Tibial nerve (tissue), 4 donors: ENCODE results near the gene SAP30BP. TPM values are rescaled to one million over a fixed set of nuclear protein-coding genes. Genes with fewer than 3 reads are reported as not detected.
A peak's percentile ranks its signal among the peaks of the same experiment; 100 is the strongest.

Experiments
- DNase-seq, 2 donors: peaks; one replicate each; pipeline ENCODE4 v3.0.0-alpha.2; 2019; ENCODE audit warnings: low spot score in 2 of 2
- H3K27ac ChIP-seq, 4 donors: fragments of 200-600 bp; sonication (generic) in 3 of 4; one replicate each; pipeline ENCODE4 v1.5.1; 2017 to 2019; ENCODE audit warnings: mild to moderate bottlenecking in 1 of 4
- H3K27me3 ChIP-seq, 2 donors: fragments of 200-600 bp; sonication (generic) in 1 of 2; one replicate each; pipeline versions ENCODE4 v1.5.1 to v1.6.0; 2017 to 2019
- H3K36me3 ChIP-seq, 3 donors: fragments of 200-600 bp; sonication (generic); one replicate each; pipeline ENCODE4 v1.5.1; 2018 to 2019
- H3K4me1 ChIP-seq, 4 donors: fragments of 200-600 bp; sonication (generic) in 3 of 4; one replicate each; pipeline ENCODE4 v1.5.1; 2017 to 2019
- H3K4me3 ChIP-seq, 4 donors: fragments of 200-600 bp; sonication (generic) in 3 of 4; one replicate each; pipeline ENCODE4 v1.5.1; 2017 to 2019; ENCODE audit warnings: mild to moderate bottlenecking in 1 of 4, moderate library complexity in 1 of 4
- H3K9me3 ChIP-seq, 4 donors: fragments of 200-600 bp; sonication (generic) in 3 of 4; one replicate each; pipeline ENCODE4 v1.5.1; 2017 to 2019
- CTCF ChIP-seq, 5 experiments: fragments of 200-600 bp in 3 of 5; fragments of 450-650 bp in 2 of 5; sonication (generic) in 3 of 5; IDR thresholded peaks; one replicate each; pipeline ENCODE4 v1.5.1; 2016 to 2019; ENCODE audit warnings: antibody characterized with exemption in 5 of 5, mild to moderate bottlenecking in 3 of 5, moderate library complexity in 2 of 5
- EP300 ChIP-seq, 2 donors: sonication (generic); formaldehyde crosslinking; IDR thresholded peaks; one replicate each; pipeline ENCODE4 v1.6.1; 2017; ENCODE audit warnings: antibody characterized with exemption in 2 of 2, mild to moderate bottlenecking in 1 of 2
- POLR2A ChIP-seq, 2 donors: fragments of 450-650 bp; IDR thresholded peaks; one replicate each; pipeline ENCODE4 v1.6.1; 2017; ENCODE audit warnings: antibody characterized with exemption in 2 of 2, mild to moderate bottlenecking in 2 of 2, moderate library complexity in 2 of 2
- WGBS, 2 donors: methylation state at CpG; one replicate each; pipeline ENCODE4 v1.1.5; 2018; 5-methylcytosine and 5-hydroxymethylcytosine counted together
- total RNA-seq, 4 donors: library from RNA; depleted of rRNA; stranded (reverse); fragments of >200 nt; gene quantifications; one replicate each; pipeline ENCODE4 v1.1.0, GENCODE V29; 2016

Gene SAP30BP
- total RNA-seq, 4 donors from 2014 or later = 63.9 to 119 (median 95.3) TPM

GRCh38 chr17:75691371-75691791, 24.2 kb downstream of the SAP30BP start:
- no peaks in the 10 kb centered on the region for H3K27me3 ChIP-seq
- peaks cover 0 to 6% (median 0%) of the 10 kb centered on the region in 3 donors for H3K36me3 ChIP-seq
- WGBS, 2 donors = 67 to 74% methylated on average over 5 of the region's 5 CpGs
- no peak for DNase-seq
- no peaks in the 10 kb centered on the region for H3K9me3 ChIP-seq
- H3K4me1 ChIP-seq = peaks cover 3 to 100% (median 91%) of the 10 kb centered on the region in 4 donors
- no peak for TF ChIP-seq EP300 (IDR thresholded peaks at IDR 0.05)
- TF ChIP-seq POLR2A (IDR thresholded peaks at IDR 0.05) = no peak
- no peak for TF ChIP-seq CTCF (IDR thresholded peaks at IDR 0.05)
- no peak overlapping the region for H3K4me3 ChIP-seq
- H3K27ac ChIP-seq = peak overlapping the region; percentile 75 to 98 (median 94)

- peak overlapping the region; percentile 75 to 98 (median 94) for H3K27ac ChIP-seq
- TF ChIP-seq POLR2A (IDR thresholded peaks at IDR 0.05) (no peak), EP300 (IDR thresholded peaks at IDR 0.05) (peak in 1 of 2 donors; percentile 41)
- no peak overlapping the region for H3K4me3 ChIP-seq
- 64 to 68% methylated on average over 14 of the region's 14 CpGs for WGBS, 2 donors
- H3K9me3 ChIP-seq = no peaks in the 10 kb centered on the region
- peaks cover 3 to 100% (median 90%) of the 10 kb centered on the region in 4 donors for H3K4me1 ChIP-seq
- no peaks in the 10 kb centered on the region for H3K27me3 ChIP-seq
- peaks cover 0 to 6% (median 0%) of the 10 kb centered on the region in 3 donors for H3K36me3 ChIP-seq
- no peak for DNase-seq
Observed at GRCh38 chr17:75691801-75692626, 24.9 kb downstream of the SAP30BP start.

GRCh38 chr17:75692976-75693375, 25.8 kb downstream of the SAP30BP start:
- DNase-seq = no peak

GRCh38 chr17:75693500-75694481, 26.7 kb downstream of the SAP30BP start:
- Histone ChIP-seq H3K9me3 (no peaks in the 10 kb centered on the region), H3K4me3 (peak overlapping the region in 2 of 4 donors; percentile 15 to 21), H3K27me3 (no peaks in the 10 kb centered on the region), H3K36me3 (peaks cover 0 to 6% (median 0%) of the 10 kb centered on the region in 3 donors), H3K27ac (peak overlapping the region; percentile 85 to 98 (median 94)), H3K4me1 (peaks cover 3 to 100% (median 89%) of the 10 kb centered on the region in 4 donors)
- peak; percentile 78 to 88 for DNase-seq
- 27 to 33% methylated on average over 18 to 19 of the region's 19 CpGs for WGBS, 2 donors
- peak; percentile 15 to 42 for TF ChIP-seq POLR2A (IDR thresholded peaks at IDR 0.05)
- TF ChIP-seq CTCF (IDR thresholded peaks at IDR 0.05) = peak in 3 of 5 experiments; percentile 18 to 33 (median 27)
- peak; percentile 64 to 98 for TF ChIP-seq EP300 (IDR thresholded peaks at IDR 0.05)

More at GRCh38 chr17:75692976-75693375, 25.8 kb downstream of the SAP30BP start:
- H3K4me3 ChIP-seq = peak overlapping the region in 1 of 4 donors; percentile 21
- no peaks in the 10 kb centered on the region for H3K9me3 ChIP-seq
- peak overlapping the region; percentile 75 to 98 (median 94) for H3K27ac ChIP-seq
- H3K4me1 ChIP-seq = peaks cover 3 to 100% (median 90%) of the 10 kb centered on the region in 4 donors
- TF ChIP-seq CTCF (IDR thresholded peaks at IDR 0.05) (no peak), POLR2A (IDR thresholded peaks at IDR 0.05) (no peak), EP300 (IDR thresholded peaks at IDR 0.05) (no peak)
- H3K27me3 ChIP-seq = no peaks in the 10 kb centered on the region
- H3K36me3 ChIP-seq = peaks cover 0 to 6% (median 0%) of the 10 kb centered on the region in 3 donors
- WGBS, 2 donors = 40 to 51% methylated on average over 13 of the region's 13 CpGs

GRCh38 chr17:75694536-75694935, 27.4 kb downstream of the SAP30BP start:
- Histone ChIP-seq H3K27ac (peak overlapping the region; percentile 85 to 98 (median 94)), H3K27me3 (no peaks in the 10 kb centered on the region), H3K9me3 (no peaks in the 10 kb centered on the region), H3K4me1 (peaks cover 3 to 100% (median 89%) of the 10 kb centered on the region in 4 donors), H3K4me3 (peak overlapping the region in 1 of 4 donors; percentile 15), H3K36me3 (peaks cover 0 to 6% (median 0%) of the 10 kb centered on the region in 3 donors)
- no peak for DNase-seq
- TF ChIP-seq EP300 (IDR thresholded peaks at IDR 0.05) (peak in 1 of 2 donors; percentile 69), CTCF (IDR thresholded peaks at IDR 0.05) (peak in 1 of 5 experiments; percentile 22), POLR2A (IDR thresholded peaks at IDR 0.05) (no peak)
- 41% methylated on average over 12 to 13 of the region's 14 CpGs for WGBS, 2 donors
